ENCODE measurements around the gene SNX24. TPM values are rescaled to one million over a fixed set of nuclear protein-coding genes. Genes with fewer than 3 reads are reported as not detected.

SNX24 gene
- total and polyA plus RNA-seq, 9 of the 15 experiments (the other 6 are each of a cell fraction or from before 2014, with no cell fraction given), result 5.3 to 10.1 (median 7.9) TPM

- no peaks in the 10 kb centered on the region for H3K9me1 ChIP-seq (ENCODE audit: control insufficient read depth, insufficient read depth, low read length)
- intact Hi-C loops (cut with micrococcal nuclease) (no loop called here), in situ Hi-C loops (cut with MboI) (no loop called here)
- H3K9me3 ChIP-seq (replicated peaks; ENCODE audit: control insufficient read depth, insufficient read depth, low read depth, low read length), result no peaks in the 10 kb centered on the region
- no peak overlapping the region for H3K4me3 ChIP-seq
- H3K27me3 ChIP-seq (ENCODE audit: control insufficient read depth in 2 of 2, insufficient read depth in 2 of 2, low read length in 2 of 2), result no peaks in the 10 kb centered on the region
- H4K20me1 ChIP-seq (replicated peaks; ENCODE audit: control insufficient read depth, insufficient read depth, low read length), result no peaks in the 10 kb centered on the region
- no peak overlapping the region for H3K9ac ChIP-seq (ENCODE audit: insufficient read depth in 1 of 2, low read depth in 2 of 2, low read length in 2 of 2)
- BruUV-seq (replicated peaks), result no TSS peak
- WGBS (ENCODE audit: insufficient coverage, low coverage, missing lambda C conversion rate), result 95% methylated on average over 2 of the region's 2 CpGs
- ATAC-seq, result no peak
- no peak overlapping the region for H3K27ac ChIP-seq (ENCODE audit: extremely low read depth, low read depth, low read length)
- H3K79me2 ChIP-seq (ENCODE audit: control insufficient read depth, insufficient read depth, low read length), result no peaks in the 10 kb centered on the region
- TF ChIP-seq TAL1 (IDR thresholded peaks at IDR 0.05) (no peak), NFIX (CRISPR knock-in tag; IDR thresholded peaks at IDR 0.05; ENCODE audit: low read depth) (no peak), ZNF24 (IDR thresholded peaks at IDR 0.05) (no peak), ZNF224 (CRISPR knock-in tag; IDR thresholded peaks at IDR 0.05) (no peak), ZNF146 (CRISPR knock-in tag; IDR thresholded peaks at IDR 0.05; ENCODE audit: unreplicated experiment) (no peak), ZKSCAN8 (CRISPR knock-in tag; IDR thresholded peaks at IDR 0.05) (no peak), EP300 (IDR thresholded peaks at IDR 0.05; ENCODE audit: low read length) (no peak), DACH1 (IDR thresholded peaks at IDR 0.05; ENCODE audit: partially characterized antibody) (no peak), SMARCA4 (IDR thresholded peaks at IDR 0.05) (no peak), ASH1L (IDR thresholded peaks at IDR 0.05; ENCODE audit: borderline replicate concordance, low read depth, partially characterized antibody) (no peak), CBFA2T2 (conservative IDR thresholded peaks at IDR 0.05) (no peak), THRAP3 (IDR thresholded peaks at IDR 0.05; ENCODE audit: borderline replicate concordance) (no peak), TEAD1 (CRISPR knock-in tag; IDR thresholded peaks at IDR 0.05) (no peak)
- TF ChIP-seq, protein P1, sequence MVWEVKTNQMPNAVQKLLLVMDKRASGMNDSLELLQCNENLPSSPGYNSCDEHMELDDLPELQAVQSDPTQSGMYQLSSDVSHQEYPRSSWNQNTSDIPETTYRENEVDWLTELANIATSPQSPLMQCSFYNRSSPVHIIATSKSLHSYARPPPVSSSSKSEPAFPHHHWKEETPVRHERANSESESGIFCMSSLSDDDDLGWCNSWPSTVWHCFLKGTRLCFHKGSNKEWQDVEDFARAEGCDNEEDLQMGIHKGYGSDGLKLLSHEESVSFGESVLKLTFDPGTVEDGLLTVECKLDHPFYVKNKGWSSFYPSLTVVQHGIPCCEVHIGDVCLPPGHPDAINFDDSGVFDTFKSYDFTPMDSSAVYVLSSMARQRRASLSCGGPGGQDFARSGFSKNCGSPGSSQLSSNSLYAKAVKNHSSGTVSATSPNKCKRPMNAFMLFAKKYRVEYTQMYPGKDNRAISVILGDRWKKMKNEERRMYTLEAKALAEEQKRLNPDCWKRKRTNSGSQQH (CRISPR knock-in tag; IDR thresholded peaks at IDR 0.05), result no peak
- TF ChIP-seq, protein P2, sequence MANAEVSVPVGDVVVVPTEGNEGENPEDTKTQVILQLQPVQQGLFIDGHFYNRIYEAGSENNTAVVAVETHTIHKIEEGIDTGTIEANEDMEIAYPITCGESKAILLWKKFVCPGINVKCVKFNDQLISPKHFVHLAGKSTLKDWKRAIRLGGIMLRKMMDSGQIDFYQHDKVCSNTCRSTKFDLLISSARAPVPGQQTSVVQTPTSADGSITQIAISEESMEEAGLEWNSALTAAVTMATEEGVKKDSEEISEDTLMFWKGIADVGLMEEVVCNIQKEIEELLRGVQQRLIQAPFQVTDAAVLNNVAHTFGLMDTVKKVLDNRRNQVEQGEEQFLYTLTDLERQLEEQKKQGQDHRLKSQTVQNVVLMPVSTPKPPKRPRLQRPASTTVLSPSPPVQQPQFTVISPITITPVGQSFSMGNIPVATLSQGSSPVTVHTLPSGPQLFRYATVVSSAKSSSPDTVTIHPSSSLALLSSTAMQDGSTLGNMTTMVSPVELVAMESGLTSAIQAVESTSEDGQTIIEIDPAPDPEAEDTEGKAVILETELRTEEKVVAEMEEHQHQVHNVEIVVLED (CRISPR knock-in tag; IDR thresholded peaks at IDR 0.05), result no peak
- FAIRE-seq, result no peak
- ChIA-PET CTCF (ENCODE audit: low intra/inter-chr PET ratio) (no interaction called here), POLR2A (no interaction called here)
- no peak for DNase-seq (ENCODE audit: extremely low read depth in 1 of 4, low spot score in 3 of 4)
- no peaks in the 10 kb centered on the region for H3K4me1 ChIP-seq (replicated peaks in 1 of 2; ENCODE audit: control insufficient read depth in 2 of 2, insufficient read depth in 2 of 2, low read length in 2 of 2)
- no peak overlapping the region for H3K4me2 ChIP-seq (ENCODE audit: insufficient read depth, low read length)
- H3K36me3 ChIP-seq (ENCODE audit: control insufficient read depth, insufficient read depth, low read length), result peaks cover 23% of the 10 kb centered on the region; the same call in 2 of the 3 replicates
- no peak overlapping the region for H2AFZ ChIP-seq (ENCODE audit: low read depth, low read length)
Measured at GRCh38 chr5:122810405-122810804, 35.0 kb upstream of the SNX24 start.
